T-helper 9 cell (primary cell): ENCODE results near the gene HSPB7.

ENCODE experiments used
- DNase-seq: peaks from one replicate; pipeline ENCODE4 v3.0.0-alpha.2; 2020

HSPB7 gene

DNA sequence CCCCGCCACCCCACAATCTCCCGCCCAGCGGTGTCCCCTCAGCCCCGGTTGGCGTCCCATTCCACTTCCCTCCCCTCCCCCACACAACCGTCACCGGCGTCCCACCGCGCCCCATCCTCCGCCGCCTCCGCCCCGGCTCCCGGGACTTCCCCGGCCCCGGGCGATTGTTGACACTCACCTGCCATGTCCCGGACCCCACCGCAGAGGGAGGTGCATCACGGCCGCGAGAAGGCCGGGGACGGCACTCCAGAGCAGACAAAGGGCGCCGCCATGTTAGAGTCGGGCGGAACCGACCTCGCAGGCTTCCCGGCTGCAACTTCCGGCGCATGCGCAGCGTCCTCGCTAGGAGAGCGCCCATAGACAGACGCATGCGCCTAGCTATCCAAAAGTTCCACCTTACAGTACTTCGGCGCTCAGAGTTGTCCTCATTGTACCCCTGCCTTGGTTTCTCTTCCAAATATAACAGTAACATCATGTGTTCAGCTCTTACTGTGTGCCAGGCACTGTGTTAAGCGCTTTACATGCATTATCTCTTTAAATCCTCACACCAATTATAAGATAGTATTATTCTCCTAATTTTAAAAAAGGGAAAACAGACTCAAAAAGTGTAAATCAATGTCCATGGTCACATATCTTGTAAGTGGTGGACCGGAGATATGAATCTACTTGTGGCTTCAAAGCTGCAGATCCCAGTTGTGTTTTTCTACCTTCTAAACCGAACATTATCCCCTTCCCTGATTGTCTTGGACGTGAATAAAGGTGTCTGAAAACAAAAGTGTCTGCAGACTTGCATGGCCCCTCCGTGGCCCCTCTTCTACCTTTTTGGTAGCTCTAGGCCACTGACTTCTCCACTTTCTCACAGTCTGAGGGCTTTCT, 41.8 kb downstream of the HSPB7 start, which contains the start of gene ZBTB17:
TSS of gene ZBTB17 (minus strand) at position 297 of the 876 bp plus-strand sequence. CDS start 27,606 bp downstream, outside the sequence.
- peak; percentile 94 for DNase-seq

DNA sequence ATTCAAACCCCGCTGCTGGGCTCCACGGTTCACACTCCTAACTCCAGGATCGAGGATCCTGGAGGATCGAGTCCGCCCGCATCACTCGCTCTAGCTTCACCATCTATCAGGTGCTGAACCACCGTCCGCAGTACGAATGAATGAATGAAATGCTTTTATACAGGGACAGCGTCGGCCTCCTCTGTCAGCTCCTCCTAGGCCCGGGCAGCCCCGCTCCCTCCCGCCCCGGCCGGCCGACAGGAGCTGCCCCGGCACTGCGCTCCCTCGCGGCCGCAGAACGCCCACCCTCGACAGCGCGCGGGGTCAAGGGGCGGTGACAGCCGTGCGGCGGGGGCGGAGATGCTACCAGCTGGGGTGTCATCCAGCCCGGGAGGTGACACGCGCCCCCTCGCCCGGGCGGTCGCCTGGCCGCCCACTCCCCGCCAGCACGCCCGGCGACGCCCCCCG, 42.5 kb downstream of the HSPB7 start:
- peak; percentile 60 for DNase-seq

DNA sequence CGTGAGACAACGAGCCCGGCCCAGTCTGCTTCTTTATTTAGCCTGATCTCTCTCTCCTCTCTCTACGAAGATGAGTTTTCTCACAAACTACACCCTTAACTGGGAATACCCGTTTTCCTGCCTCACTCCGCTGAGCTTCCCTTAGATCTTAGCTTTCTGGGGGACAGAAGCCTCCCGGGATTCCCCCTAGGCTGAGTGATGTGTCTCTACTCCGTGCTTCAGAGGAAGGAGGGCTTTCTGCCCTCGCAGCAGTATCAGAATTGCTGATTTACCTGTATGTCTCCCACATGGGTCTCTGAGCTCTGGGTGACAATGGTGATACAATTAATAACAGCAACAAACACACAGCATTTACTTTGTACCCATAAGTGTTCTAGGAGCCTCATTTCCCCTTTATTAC, 43.0 kb downstream of the HSPB7 start:
- no peak for DNase-seq

DNA sequence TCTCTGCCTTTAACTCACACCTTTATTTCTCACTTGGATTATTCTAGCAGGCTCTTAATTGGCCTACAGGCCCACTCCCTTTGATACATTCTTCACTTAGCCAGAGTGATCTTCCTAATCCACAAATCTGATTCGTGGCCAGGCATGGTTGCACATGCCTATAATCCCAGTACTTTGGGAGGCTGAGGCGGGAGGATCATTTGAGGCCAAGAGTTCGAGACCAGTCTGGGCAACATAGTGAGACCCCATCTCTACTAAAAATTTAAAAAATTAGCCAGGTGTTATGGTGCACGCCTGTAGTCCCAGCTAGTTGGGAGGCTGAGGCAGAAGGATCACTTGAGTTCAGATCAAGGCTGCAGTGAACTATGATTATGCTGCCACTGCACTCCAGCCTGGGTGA, 44.1 kb downstream of the HSPB7 start:
- no peak for DNase-seq

DNA sequence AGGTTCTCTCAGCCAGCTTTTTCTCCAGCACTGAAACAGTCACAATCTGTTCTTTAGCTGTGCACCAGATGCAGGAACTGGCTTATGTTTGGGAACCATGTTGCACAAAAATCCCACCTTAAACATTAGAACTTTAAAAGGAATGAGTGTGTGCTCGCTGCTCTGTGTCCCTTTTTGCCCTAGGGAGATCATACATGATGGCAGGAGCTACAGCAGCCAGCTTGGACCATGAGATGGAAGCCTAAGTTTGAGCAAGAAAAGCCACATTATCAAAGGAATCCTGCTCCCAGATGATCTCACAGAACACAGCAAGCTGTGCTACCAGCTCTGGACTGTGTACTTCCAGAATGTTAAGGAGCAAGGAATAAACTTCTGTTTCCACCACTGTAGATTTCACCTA, 45.4 kb downstream of the HSPB7 start:
- no peak for DNase-seq

DNA sequence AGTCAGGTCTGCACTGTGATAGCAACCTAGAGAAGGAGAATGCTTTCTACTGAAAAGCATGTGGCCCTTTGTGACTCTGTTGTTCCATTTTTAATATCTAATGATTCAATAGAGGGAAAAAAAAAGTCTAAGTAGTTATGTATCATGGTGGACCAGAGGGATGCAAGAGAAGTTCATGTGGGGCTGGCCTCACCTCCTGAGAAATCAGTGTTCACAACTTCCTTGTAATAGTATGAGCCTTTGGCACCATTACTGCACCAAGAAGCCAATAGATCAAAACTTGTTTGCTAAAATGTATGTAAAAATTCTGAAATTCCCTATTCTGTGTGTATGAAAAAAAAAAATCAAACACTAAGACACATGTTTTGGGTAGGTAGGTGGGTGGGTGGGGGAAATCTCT, 46.9 kb downstream of the HSPB7 start:
- DNase-seq, result no peak

DNA sequence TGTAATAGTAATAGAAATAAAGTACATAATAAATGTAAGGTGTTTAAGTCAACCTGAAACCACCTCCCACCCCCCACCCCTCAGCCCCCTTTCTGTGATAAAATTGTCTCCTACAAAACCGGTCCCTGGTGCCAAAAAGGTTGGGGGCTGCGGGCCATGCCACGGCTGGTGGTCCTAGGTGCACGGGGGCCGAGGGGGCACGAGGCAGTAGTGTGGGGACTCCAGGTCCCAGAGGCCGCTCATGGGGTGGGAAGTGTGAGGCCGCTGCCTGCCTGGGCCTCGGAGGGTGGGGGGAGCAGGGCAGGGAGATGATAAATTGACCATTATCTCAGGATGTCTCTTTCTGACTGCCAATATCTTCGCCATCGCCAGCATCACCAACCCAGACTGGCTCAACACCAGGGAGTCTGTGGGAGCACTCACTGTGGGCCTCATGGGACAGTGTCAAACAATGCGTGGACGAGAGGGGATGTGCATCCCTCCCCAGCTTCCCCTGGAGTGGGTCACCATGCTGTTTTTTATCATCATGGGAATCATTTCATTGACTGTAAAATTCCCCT, 48.4 kb downstream of the HSPB7 start:
- DNase-seq, result no peak

DNA sequence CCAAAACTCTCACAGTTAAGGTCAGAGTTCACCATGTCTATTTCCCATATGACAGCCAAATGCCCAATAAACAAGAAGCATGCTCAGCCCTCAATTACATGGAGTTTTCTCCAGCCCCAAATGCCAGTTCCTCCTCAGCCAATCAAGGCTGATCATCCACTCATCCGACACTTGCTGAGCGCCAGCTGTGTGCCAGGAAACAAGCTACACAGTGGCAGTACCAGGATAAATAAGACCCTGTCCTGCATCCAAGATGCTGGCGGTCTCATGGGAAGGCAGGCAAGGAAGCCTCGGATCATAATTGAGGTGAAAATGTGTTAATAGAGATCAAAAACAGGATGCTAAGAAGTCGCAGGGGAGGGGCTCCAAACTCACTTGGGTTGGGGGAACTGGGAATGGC, 49.7 kb downstream of the HSPB7 start:
- DNase-seq, result no peak

DNA sequence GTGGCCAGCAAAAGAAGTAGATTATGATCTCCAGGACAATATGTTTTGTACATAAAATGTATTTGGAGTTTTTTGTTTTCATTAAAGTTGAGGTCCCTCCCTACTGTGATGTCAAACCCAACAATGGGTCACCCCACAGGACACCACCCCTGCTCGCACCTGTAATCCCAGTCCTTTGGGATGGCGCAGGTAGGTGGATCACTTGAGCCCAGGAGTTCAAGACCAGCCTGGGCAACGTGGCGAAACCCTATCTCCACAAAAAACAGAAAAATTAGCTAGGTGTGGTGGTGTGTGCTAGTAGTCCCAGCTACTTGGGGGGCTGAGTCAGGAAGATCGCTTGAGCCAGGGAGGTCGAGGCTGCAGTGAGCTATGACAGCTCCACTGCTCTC, 50.9 kb downstream of the HSPB7 start:
- no peak for DNase-seq

DNA sequence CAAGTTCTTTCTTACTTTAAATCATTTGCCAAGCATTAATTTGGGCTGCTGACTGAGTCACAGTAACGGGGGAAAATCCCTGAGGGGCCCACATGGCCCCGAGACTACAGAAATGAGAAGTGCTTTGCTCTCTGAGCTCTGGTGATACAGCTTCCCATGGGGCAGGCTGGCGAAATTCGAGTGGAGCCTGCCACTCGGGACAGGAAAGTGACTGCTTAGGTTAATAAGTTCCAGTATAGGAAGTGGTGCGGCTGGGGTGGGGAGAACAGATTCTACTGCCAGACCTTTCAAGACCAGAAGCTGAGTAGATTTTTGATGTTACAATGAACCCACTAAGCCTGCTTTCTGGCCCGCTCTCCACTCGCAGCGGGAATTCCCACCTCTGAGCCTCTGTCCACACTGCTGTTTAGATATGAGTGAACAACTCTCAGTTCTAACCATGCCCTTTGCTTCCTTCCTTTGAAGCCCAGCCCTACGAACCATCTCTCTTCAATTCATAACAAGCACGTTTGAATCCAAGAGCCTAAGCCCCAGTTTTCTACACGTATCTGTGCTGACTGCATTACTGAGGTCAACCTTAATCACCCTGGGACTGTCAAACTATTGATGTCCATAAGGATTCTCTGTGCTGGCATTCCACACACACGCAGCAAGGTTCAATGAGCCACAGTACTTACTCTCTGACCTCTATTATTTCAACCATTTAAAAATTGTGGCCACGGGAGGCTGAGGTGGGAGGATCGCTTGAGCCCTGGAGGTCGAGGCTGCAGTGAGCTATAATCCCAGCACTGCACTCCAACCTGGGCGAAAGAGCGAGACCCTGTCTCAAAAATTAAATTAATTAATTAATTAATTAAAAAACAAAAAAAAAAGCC, 51.5 kb downstream of the HSPB7 start:
- DNase-seq, result peak; percentile 34

DNA sequence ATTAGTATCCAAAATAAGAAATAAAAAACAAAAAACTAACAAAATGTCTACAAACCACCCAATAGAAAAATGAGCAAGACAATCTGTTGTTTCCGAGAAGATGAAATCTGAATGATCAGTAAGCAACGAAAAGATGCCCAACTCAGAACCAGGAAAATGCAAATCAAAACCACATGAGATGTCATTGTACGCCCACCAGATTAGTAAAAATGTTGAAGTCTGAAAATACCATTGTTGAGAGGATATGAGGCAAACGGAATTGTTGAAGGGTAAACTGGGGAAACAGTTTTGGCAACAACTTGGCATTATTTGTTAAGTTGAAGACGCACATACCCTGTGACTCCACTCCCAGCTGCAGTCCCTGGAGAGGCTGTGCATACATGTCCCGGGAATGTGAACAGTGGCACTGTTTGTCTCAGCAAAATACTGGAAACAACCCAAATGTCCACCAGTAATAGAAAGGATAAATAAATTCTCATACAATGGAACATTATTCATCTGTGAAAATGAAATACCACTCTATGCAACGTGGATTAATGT, 52.5 kb downstream of the HSPB7 start:
- DNase-seq, result no peak
